GM12878 (cell line): ENCODE measurements around the gene LSM10. TPM values are rescaled to one million over a fixed set of nuclear protein-coding genes. Genes with fewer than 3 reads are reported as not detected.

Source experiments
- ATAC-seq: fragments of 200-7000 bp; cut with Tn5 transposase; 3 replicates; pipeline ENCODE4 v1.9.1; 2020; ENCODE audit warnings: mild to moderate bottlenecking, moderate library complexity
- BruUV-seq: library from RNA; stranded (reverse); fragments of 400-500 nt; replicated peaks from 2 replicates; lab custom pipeline; 2021; lab: Mats Ljungman, UMichigan
- CTCF ChIA-PET: fragments of 300-600 bp; sonication (Branson Sonifier 250); formaldehyde crosslinking; extraction: SDS; loops from one replicate; lab custom pipeline; 2021; ENCODE audit warnings: inconsistent platforms; lab: Yijun Ruan, JAX
- POLR2A ChIA-PET: fragments of 350-600 bp; formaldehyde crosslinking; extraction: SDS; loops from one replicate; lab custom pipeline; 2021; ENCODE audit warnings: inconsistent platforms; lab: Charles Lee
- RAD21 ChIA-PET: fragments of 300-600 bp; sonication (Branson Sonifier 250); formaldehyde crosslinking; loops from one replicate; lab custom pipeline; 2023; ENCODE audit warnings: antibody characterized with exemption; ENCODE audit not compliant: unreplicated experiment; lab: Charles Lee
- SMC1A ChIA-PET: fragments of 300-600 bp; sonication (Branson Sonifier 250); formaldehyde crosslinking; loops from one replicate; lab custom pipeline; 2023; ENCODE audit not compliant: unreplicated experiment, uncharacterized antibody; lab: Charles Lee
- DNase-seq: peaks from one replicate; pipeline ENCODE4 v3.0.0-alpha.2; 2011; ENCODE audit warnings: low read depth, low spot score
- FAIRE-seq: peaks from 3 replicates; lab custom pipeline; 2011; peaks lifted over from hg19 to GRCh38; lab: Jason Lieb, UNC
- H2AFZ ChIP-seq: 2 replicates; pipeline ENCODE4 v1.6.0; 2011; ENCODE audit warnings: low read depth, low read length, control low read depth; ENCODE audit not compliant: control insufficient read depth
- H3K27ac ChIP-seq: 2 replicates; pipeline ENCODE4 v1.5.1; 2011; ENCODE audit warnings: control low read depth; ENCODE audit not compliant: control insufficient read depth, insufficient read depth
- H3K27me3 ChIP-seq, 2 experiments: replicated peaks in 1 of 2; 2 replicates each; pipeline versions ENCODE4 v1.6.0 to v1.6.1; 2011; ENCODE audit warnings: low read length in 1 of 2; ENCODE audit not compliant: control insufficient read depth in 2 of 2, insufficient read depth in 2 of 2
- H3K36me3 ChIP-seq, 2 experiments: 2 replicates each; pipeline ENCODE4 v1.5.1; 2011; ENCODE audit warnings: low read length in 1 of 2; ENCODE audit not compliant: control insufficient read depth in 2 of 2, insufficient read depth in 2 of 2
- H3K4me1 ChIP-seq: 2 replicates; pipeline ENCODE4 v1.6.1; 2011; ENCODE audit warnings: mild to moderate bottlenecking, low read length, moderate library complexity, mixed read lengths; ENCODE audit not compliant: control insufficient read depth, insufficient read depth
- H3K4me2 ChIP-seq: 2 replicates; pipeline ENCODE4 v1.6.0; 2011; ENCODE audit warnings: control low read depth; ENCODE audit not compliant: control insufficient read depth, insufficient read depth
- H3K4me3 ChIP-seq: fragments of 200-600 bp; sonication (generic); 2 replicates; pipeline ENCODE4 v1.5.1; 2016
- H3K79me2 ChIP-seq: 2 replicates; pipeline ENCODE4 v1.6.0; 2011; ENCODE audit warnings: low read length; ENCODE audit not compliant: control insufficient read depth, insufficient read depth
- H3K9ac ChIP-seq: 2 replicates; pipeline ENCODE4 v1.8.0; 2011; ENCODE audit warnings: low read length, control low read depth, mixed read lengths; ENCODE audit not compliant: control insufficient read depth, insufficient read depth
- H3K9me3 ChIP-seq: replicated peaks from 3 replicates; pipeline ENCODE4 v1.5.1; 2011; ENCODE audit warnings: mild to moderate bottlenecking, low read length; ENCODE audit not compliant: control insufficient read depth, insufficient read depth
- H4K20me1 ChIP-seq: 2 replicates; pipeline ENCODE4 v1.6.0; 2011; ENCODE audit not compliant: control insufficient read depth, insufficient read depth
- ATF7 ChIP-seq: fragments of 450-650 bp; IDR thresholded peaks from 2 replicates; pipeline ENCODE4 v1.6.1; 2016; ENCODE audit warnings: low read depth, mild to moderate bottlenecking
- CBX5 ChIP-seq: sonication (generic); IDR thresholded peaks from 2 replicates; pipeline ENCODE4 v1.6.1; 2016; ENCODE audit warnings: low read depth, moderate library complexity, mild to moderate bottlenecking, inconsistent platforms
- FOXM1 ChIP-seq: IDR thresholded peaks from 2 replicates; pipeline ENCODE4 v1.6.1; 2012; ENCODE audit warnings: low read depth, mild to moderate bottlenecking, inconsistent platforms, low read length, moderate library complexity
- GATAD2B ChIP-seq: fragments of 450-650 bp; conservative IDR thresholded peaks from 2 replicates; pipeline ENCODE4 v1.6.1; 2017; ENCODE audit warnings: low read depth, mild to moderate bottlenecking, moderate library complexity
- MTA3 ChIP-seq: IDR thresholded peaks from 2 replicates; pipeline ENCODE4 v1.6.1; 2012; ENCODE audit warnings: low read length, inconsistent platforms, borderline replicate concordance
- PAX5 ChIP-seq: IDR thresholded peaks from 2 replicates; pipeline ENCODE4 v1.6.1; 2011; ENCODE audit warnings: low read depth, low read length, borderline replicate concordance
- POU2F2 ChIP-seq: IDR thresholded peaks from 3 replicates; pipeline ENCODE4 v1.6.1; 2011; ENCODE audit warnings: low read depth, mild to moderate bottlenecking, low read length, borderline replicate concordance
- SPI1 ChIP-seq: IDR thresholded peaks from 2 replicates; pipeline ENCODE4 v1.6.1; 2011; ENCODE audit warnings: low read depth, mild to moderate bottlenecking, low read length, moderate library complexity, borderline replicate concordance; ENCODE audit not compliant: insufficient read depth
- WRNIP1 ChIP-seq: IDR thresholded peaks from 2 replicates; pipeline ENCODE4 v1.6.1; 2011; ENCODE audit warnings: low read depth, low read length, improper control_type of control experiment, borderline replicate concordance
- WGBS: methylation state at CpG from one replicate; pipeline ENCODE4 v1.1.6; 2016; ENCODE audit warnings: low lambda C conversion rate; ENCODE audit not compliant: insufficient replicate concordance, insufficient coverage; ENCODE audit errors: missing lambda C conversion rate; 5-methylcytosine and 5-hydroxymethylcytosine counted together
- in situ Hi-C: fragments of 300-500 bp; cut with MboI; formaldehyde crosslinking; loops from 9 replicates; pipeline ENCODE4 v1.14.3; 2018; ENCODE audit warnings: mixed read lengths
- intact Hi-C: fragments of 100-400 bp; cut with micrococcal nuclease; formaldehyde crosslinking; loops from one replicate; pipeline ENCODE4 v1.14.2; 2022; ENCODE audit not compliant: unreplicated experiment
- polyA plus RNA-seq, 11 experiments: library from polyadenylated mRNA; depleted of rRNA in 4 of 11; unstranded in 6 of 11; stranded (reverse) in 5 of 11; fragments of >200 nt; fragmentation: Nextera tagmentation in 4 of 11; fragmentation: Illumina TruSeq in 1 of 11; extraction: Ambion mirVana in 4 of 11; extraction: Trizol in 1 of 11; gene quantifications; 1 replicate in 1 of 11; 2 replicates in 10 of 11; pipeline versions ENCODE4 v1.2.1 to v1.2.3, GENCODE V29; 2011 to 2016; ENCODE audit warnings: inconsistent platforms in 2 of 11, missing spikeins in 2 of 11, low read depth in 1 of 11
- total RNA-seq, 4 experiments: library from RNA; depleted of rRNA in 3 of 4; stranded (reverse); fragments of >200 nt in 3 of 4; fragmentation: Illumina TruSeq in 1 of 4; extraction: Trizol in 1 of 4; gene quantifications; 2 replicates each; pipeline versions ENCODE4 v1.2.1 to v1.2.3, GENCODE V29; 2013 to 2021
- TF ChIP-seq, protein P1 (sequence below): IDR thresholded peaks from 2 replicates; pipeline ENCODE4 v1.6.1; 2011; ENCODE audit warnings: borderline replicate concordance, low read depth, mild to moderate bottlenecking, moderate library complexity, mixed read lengths, low read length; ENCODE audit not compliant: insufficient read depth; ENCODE audit errors: extremely low read length
- TF ChIP-seq, protein P2 (sequence below): IDR thresholded peaks from 2 replicates; pipeline ENCODE4 v1.6.1; 2012; ENCODE audit warnings: low read length, inconsistent platforms

LSM10 gene
- total and polyA plus RNA-seq, 10 of the 15 experiments (the other 5 are each of a cell fraction or from before 2014, with no cell fraction given) = 13.1 to 103 (median 57.5) TPM

DNA sequence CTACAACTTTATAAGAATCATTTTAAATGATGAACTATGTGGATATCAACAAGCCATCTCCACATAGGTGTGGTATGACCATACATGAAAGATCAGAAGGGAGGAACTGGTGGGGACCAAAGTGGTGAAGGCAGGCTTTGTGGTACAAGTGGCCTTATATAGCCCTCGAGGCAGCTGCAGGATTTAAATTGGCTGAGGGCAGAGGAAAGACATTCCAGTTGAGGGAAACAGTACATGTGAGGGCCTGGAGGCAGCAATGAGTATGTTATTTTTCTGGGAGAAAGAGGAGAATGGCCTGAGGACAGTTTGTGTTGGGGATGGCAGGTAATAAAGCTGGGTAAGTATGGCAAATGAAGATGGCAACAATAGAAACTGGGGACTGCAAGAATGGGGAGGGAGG lies 35.4 kb upstream of the LSM10 start:
- ChIA-PET POLR2A (no interaction called here), RAD21 (no interaction called here), CTCF (no interaction called here), SMC1A (no interaction called here)
- Histone ChIP-seq H3K4me3 (no peak overlapping the region), H3K36me3 (no peaks in the 10 kb centered on the region), H3K4me2 (no peak overlapping the region), H4K20me1 (no peaks in the 10 kb centered on the region), H3K27ac (no peak overlapping the region), H2AFZ (no peak overlapping the region), H3K9ac (no peak overlapping the region), H3K79me2 (no peaks in the 10 kb centered on the region), H3K9me3 (no peaks in the 10 kb centered on the region), H3K4me1 (no peaks in the 10 kb centered on the region), H3K27me3 (no peaks in the 10 kb centered on the region)
- TF ChIP-seq SPI1 = no peak
- TF ChIP-seq, protein P1, sequence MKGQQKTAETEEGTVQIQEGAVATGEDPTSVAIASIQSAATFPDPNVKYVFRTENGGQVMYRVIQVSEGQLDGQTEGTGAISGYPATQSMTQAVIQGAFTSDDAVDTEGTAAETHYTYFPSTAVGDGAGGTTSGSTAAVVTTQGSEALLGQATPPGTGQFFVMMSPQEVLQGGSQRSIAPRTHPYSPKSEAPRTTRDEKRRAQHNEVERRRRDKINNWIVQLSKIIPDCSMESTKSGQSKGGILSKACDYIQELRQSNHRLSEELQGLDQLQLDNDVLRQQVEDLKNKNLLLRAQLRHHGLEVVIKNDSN = no peak
- no peak for TF ChIP-seq ATF7
- no peak for TF ChIP-seq GATAD2B
- no peak for TF ChIP-seq POU2F2
- TF ChIP-seq WRNIP1 = no peak
- TF ChIP-seq PAX5 = no peak
- TF ChIP-seq CBX5 = no peak
- no peak for TF ChIP-seq MTA3
- TF ChIP-seq, protein P2, sequence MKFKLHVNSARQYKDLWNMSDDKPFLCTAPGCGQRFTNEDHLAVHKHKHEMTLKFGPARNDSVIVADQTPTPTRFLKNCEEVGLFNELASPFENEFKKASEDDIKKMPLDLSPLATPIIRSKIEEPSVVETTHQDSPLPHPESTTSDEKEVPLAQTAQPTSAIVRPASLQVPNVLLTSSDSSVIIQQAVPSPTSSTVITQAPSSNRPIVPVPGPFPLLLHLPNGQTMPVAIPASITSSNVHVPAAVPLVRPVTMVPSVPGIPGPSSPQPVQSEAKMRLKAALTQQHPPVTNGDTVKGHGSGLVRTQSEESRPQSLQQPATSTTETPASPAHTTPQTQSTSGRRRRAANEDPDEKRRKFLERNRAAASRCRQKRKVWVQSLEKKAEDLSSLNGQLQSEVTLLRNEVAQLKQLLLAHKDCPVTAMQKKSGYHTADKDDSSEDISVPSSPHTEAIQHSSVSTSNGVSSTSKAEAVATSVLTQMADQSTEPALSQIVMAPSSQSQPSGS = no peak
- TF ChIP-seq FOXM1 = no peak
- WGBS = 6% methylated on average over 1 of the region's 1 CpG
- intact Hi-C loops = no loop called here
- in situ Hi-C loops = no loop called here
- ATAC-seq (no peak), FAIRE-seq (no peak), DNase-seq (no peak)
- BruUV-seq = no TSS peak
